GM19099 (cell line): Measurements from ENCODE around the gene HEATR5B.

ENCODE experiments used
- POLR2A ChIP-seq: IDR thresholded peaks from 3 replicates; pipeline ENCODE4 v1.6.1; 2011; ENCODE audit warnings: low read depth; ENCODE audit not compliant: insufficient read length; ENCODE audit errors: extremely low read depth

HEATR5B gene

GRCh38 chr2:36971990-36972389, 112.2 kb downstream of the HEATR5B start:
- TF ChIP-seq POLR2A, result no peak

- no peak for TF ChIP-seq POLR2A
Observed at GRCh38 chr2:36967236-36967876, 116.8 kb downstream of the HEATR5B start.

GRCh38 chr2:36966370-36967235, 117.6 kb downstream of the HEATR5B start, which contains the start of gene STRN:
TSS of gene STRN (minus strand) at chr2:36966536. CDS start at chr2:36966463, 73 bp downstream.
- TF ChIP-seq POLR2A, result peak; percentile 90

- no peak for TF ChIP-seq POLR2A
Observed at GRCh38 chr2:36965751-36966369, 118.3 kb downstream of the HEATR5B start.

GRCh38 chr2:36965206-36965605, 119.0 kb downstream of the HEATR5B start:
- TF ChIP-seq POLR2A, result no peak

- TF ChIP-seq POLR2A, result no peak
Observed at GRCh38 chr2:36964496-36965058, 119.6 kb downstream of the HEATR5B start.

- no peak for TF ChIP-seq POLR2A
Observed at GRCh38 chr2:36963734-36964133, 120.4 kb downstream of the HEATR5B start.

- TF ChIP-seq POLR2A, result no peak
Observed at GRCh38 chr2:36963106-36963505, 121.1 kb downstream of the HEATR5B start.

- TF ChIP-seq POLR2A, result no peak
Observed at GRCh38 chr2:36960773-36961172, 123.4 kb downstream of the HEATR5B start.

GRCh38 chr2:36960005-36960675, 124.0 kb downstream of the HEATR5B start:
- no peak for TF ChIP-seq POLR2A

- TF ChIP-seq POLR2A, result no peak
Observed at GRCh38 chr2:36954977-36955607, 129.1 kb downstream of the HEATR5B start.

- no peak for TF ChIP-seq POLR2A
Observed at GRCh38 chr2:36952748-36953197, 131.4 kb downstream of the HEATR5B start.

- TF ChIP-seq POLR2A, result no peak
Observed at GRCh38 chr2:36951574-36951973, 132.6 kb downstream of the HEATR5B start.

GRCh38 chr2:36951027-36951518, 133.1 kb downstream of the HEATR5B start:
- TF ChIP-seq POLR2A, result no peak
